GM12892 (cell line): Measurements from ENCODE around the gene TBL2.

Source experiments
- POLR2A ChIP-seq: IDR thresholded peaks from 2 replicates; pipeline ENCODE4 v1.6.1; 2011; ENCODE audit warnings: low read depth, low read length, control low read depth
- POLR2AphosphoS5 ChIP-seq: IDR thresholded peaks from 2 replicates; pipeline ENCODE4 v1.6.1; 2011; ENCODE audit warnings: low read depth, low read length, control low read depth

DNA sequence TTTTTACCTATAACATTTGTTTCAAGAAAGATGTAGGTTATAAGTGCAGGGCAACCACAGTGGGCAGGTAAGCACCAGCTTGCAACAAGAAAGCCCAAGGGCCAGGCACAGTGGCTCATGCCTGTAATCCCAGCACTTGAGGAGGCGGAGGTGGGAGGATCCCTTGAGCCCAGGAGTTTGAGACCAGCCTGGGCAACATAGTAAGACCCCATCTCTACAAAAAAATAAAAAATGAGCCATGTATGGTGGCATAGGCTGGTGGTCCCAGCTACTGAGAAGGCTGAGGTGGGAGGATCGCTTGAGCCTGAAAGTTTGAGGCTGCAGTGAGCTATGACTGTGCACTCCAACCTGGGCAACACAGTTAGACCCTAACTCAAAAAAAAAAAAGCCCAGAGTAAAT is 33.7 kb downstream of the TBL2 start:
- TF ChIP-seq POLR2A (no peak), POLR2AphosphoS5 (no peak)
